AG04450 (cell line): Measurements from ENCODE around the gene ISG20. TPM values are rescaled to one million over a fixed set of nuclear protein-coding genes. Genes with fewer than 3 reads are reported as not detected.

ENCODE experiments used
- CTCF ChIA-PET: fragments of 300-600, 350-600 bp; formaldehyde crosslinking; extraction: SDS; loops from one replicate; lab custom pipeline; 2022; ENCODE audit warnings: antibody characterized with exemption, inconsistent platforms; lab: Charles Lee
- POLR2A ChIA-PET: fragments of 350-600 bp; formaldehyde crosslinking; extraction: SDS; loops from one replicate; lab custom pipeline; 2021; ENCODE audit warnings: antibody characterized with exemption, inconsistent platforms; lab: Yijun Ruan, JAX
- DNase-seq: peaks from one replicate; pipeline ENCODE4 v3.0.0-alpha.2; 2011; ENCODE audit warnings: low read depth, low spot score
- H3K27ac ChIP-seq: one replicate; pipeline ENCODE4 v1.5.1; 2012; ENCODE audit warnings: low read depth, low read length, control low read depth
- H3K27me3 ChIP-seq: one replicate; pipeline ENCODE4 v1.6.0; 2012; ENCODE audit warnings: low read length; ENCODE audit not compliant: control insufficient read depth, insufficient read depth
- H3K4me3 ChIP-seq: 2 replicates; pipeline ENCODE4 v1.5.1; 2011; ENCODE audit warnings: mild to moderate bottlenecking, low read depth, low read length, control low read depth
- H3K9me3 ChIP-seq: 2 replicates; pipeline ENCODE4 v1.5.1; 2012; ENCODE audit warnings: low read length; ENCODE audit not compliant: control insufficient read depth, insufficient read depth
- polyA plus RNA-seq: library from polyadenylated mRNA; depleted of rRNA; stranded (reverse); fragments of >200 nt; gene quantifications from 2 replicates; pipeline ENCODE4 v1.2.3, GENCODE V29; 2011
- TF ChIP-seq, protein P1 (sequence below): IDR thresholded peaks from 2 replicates; pipeline ENCODE4 v1.5.1; 2011; ENCODE audit warnings: low read depth, low read length, control low read depth, inconsistent platforms

ISG20 gene
- polyA plus RNA-seq, 1 experiment: 5.2 TPM

DNA sequence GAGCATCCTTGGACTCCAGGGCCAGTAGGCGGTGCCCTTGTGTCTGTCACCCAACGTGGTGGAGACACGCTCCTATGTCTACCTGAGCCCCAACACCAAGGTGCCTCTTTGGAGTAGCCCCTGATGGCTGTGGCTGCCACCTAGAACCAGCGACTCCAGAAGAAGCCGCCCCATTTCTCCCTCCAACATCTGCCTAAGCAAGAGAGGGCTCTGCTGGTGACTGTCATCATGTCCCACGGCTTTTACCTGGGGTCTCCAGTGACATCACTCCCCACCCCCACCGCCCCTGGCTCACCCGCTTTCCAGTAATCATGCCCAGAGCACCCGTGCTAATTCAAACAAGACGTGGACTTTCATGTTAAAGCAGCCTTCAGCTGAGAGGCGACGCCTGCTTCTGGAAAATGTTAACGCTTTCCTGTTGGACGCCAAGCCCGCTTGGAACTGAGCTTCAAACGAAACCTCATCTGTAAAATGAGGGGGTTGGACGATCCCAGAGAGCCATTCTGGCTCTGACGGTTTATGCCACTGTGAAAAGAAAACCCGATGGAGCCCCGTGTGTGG lies 57.0 kb downstream of the ISG20 start:
- Histone ChIP-seq H3K27me3 (peaks cover 30% of the 10 kb centered on the region), H3K27ac (no peak overlapping the region), H3K9me3 (no peaks in the 10 kb centered on the region), H3K4me3 (no peak overlapping the region)
- POLR2A ChIA-PET: no interaction called here
- TF ChIP-seq, protein P1, sequence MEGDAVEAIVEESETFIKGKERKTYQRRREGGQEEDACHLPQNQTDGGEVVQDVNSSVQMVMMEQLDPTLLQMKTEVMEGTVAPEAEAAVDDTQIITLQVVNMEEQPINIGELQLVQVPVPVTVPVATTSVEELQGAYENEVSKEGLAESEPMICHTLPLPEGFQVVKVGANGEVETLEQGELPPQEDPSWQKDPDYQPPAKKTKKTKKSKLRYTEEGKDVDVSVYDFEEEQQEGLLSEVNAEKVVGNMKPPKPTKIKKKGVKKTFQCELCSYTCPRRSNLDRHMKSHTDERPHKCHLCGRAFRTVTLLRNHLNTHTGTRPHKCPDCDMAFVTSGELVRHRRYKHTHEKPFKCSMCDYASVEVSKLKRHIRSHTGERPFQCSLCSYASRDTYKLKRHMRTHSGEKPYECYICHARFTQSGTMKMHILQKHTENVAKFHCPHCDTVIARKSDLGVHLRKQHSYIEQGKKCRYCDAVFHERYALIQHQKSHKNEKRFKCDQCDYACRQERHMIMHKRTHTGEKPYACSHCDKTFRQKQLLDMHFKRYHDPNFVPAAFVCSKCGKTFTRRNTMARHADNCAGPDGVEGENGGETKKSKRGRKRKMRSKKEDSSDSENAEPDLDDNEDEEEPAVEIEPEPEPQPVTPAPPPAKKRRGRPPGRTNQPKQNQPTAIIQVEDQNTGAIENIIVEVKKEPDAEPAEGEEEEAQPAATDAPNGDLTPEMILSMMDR: no peak
- CTCF ChIA-PET: no interaction called here
- no peak for DNase-seq

DNA sequence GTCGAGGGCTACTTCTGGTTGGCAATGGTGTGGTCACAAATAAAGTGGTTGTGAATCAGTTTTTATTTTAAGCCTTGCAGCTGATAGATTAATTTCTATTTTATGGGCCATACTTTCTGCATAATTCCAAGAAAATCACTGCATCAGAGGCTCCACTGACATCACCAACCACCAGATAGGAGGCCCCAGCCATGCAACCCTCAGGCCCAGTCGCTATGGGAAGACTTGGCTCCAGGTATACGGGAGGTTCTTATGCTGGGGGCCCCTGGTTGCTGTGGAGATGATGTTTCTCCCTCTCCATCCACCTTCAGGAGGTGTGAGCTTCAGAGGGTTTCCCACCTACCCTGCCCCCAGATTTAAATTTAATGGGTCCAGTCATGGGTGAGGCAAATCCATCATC lies 57.4 kb downstream of the ISG20 start:
- ChIA-PET POLR2A (no interaction called here), CTCF (interaction anchor here (1.0 kb wide), 1 partner anchor 12 kb away, joined by 3 read pairs; no protein-coding TSS in a partner anchor)
- TF ChIP-seq, protein P1: no peak
- H3K4me3 ChIP-seq: no peak overlapping the region
- peaks cover 30% of the 10 kb centered on the region for H3K27me3 ChIP-seq
- H3K27ac ChIP-seq: no peak overlapping the region
- no peaks in the 10 kb centered on the region for H3K9me3 ChIP-seq
- DNase-seq: no peak

DNA sequence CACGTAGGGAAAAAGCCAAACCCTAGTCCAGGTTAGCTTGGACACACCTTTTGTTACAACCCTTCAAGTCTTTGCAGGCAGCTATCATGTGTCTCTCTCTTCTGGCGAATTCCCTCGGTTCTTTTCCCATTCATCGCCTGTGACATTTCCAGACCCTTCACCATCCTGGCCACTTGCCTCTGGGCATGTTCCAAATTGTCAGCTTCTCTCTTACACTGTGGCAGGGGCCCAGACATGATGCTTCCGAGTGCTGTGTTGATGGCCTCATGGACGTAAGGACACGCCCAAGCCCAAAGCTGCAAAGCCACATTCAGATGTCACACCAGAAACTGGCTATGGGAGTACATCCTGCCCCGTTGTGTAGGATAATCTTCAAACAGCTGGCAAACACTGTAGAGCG lies 58.5 kb downstream of the ISG20 start:
- Histone ChIP-seq H3K4me3 (no peak overlapping the region), H3K9me3 (no peaks in the 10 kb centered on the region), H3K27me3 (peaks cover 30% of the 10 kb centered on the region), H3K27ac (no peak overlapping the region)
- ChIA-PET CTCF (interaction anchor here (1.0 kb wide), 1 partner anchor 11 kb away, joined by 3 read pairs; no protein-coding TSS in a partner anchor), POLR2A (no interaction called here)
- TF ChIP-seq, protein P1: no peak
- DNase-seq: no peak

DNA sequence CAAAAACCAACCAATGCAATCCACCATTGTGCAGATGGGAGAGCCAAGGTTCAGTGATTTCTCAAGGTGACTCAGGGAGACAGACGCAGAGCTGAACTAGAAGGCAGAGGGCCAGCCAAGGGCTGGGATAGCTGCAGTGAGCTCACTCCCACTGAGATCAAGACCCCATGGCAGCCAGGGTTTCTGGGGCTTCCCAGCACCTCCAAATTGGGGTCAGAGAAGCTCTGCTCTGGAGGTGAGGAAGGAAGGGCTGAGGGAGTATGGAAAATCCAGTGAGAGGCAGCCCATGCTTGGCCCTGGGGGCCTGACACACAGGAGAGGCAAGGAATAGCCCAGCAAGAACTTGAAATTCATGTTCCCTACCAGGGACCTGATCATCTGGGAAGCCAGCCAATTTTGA lies 61.0 kb downstream of the ISG20 start:
- DNase-seq: no peak
- ChIA-PET CTCF (interaction anchor here (1.1 kb wide), 1 partner anchor 13 kb away, joined by 3 read pairs; no protein-coding TSS in a partner anchor), POLR2A (no interaction called here)
- Histone ChIP-seq H3K4me3 (no peak overlapping the region), H3K27ac (no peak overlapping the region), H3K27me3 (peaks cover 25% of the 10 kb centered on the region), H3K9me3 (no peaks in the 10 kb centered on the region)
- TF ChIP-seq, protein P1: no peak

DNA sequence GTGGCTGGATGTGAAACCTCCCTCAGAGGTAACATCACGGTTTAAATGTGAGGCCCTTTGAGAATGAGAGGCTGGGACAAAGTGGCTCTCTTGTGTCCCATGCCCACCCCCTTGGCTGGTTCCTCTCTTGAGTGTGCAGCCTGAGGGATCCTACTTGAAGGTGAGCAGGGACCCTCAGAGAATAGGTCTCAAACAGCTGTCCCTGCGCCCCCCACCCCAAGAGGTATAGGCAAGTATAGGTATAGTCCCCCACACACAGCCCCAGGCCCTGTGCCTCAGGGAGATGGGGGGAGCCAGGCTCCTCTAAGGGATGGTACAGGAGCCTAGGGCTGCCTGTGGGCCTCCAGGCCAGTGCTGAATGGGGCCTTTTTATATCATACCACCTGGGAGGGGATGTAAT lies 61.9 kb downstream of the ISG20 start:
- Histone ChIP-seq H3K4me3 (no peak overlapping the region), H3K9me3 (no peaks in the 10 kb centered on the region), H3K27ac (no peak overlapping the region), H3K27me3 (peaks cover 23% of the 10 kb centered on the region)
- POLR2A ChIA-PET: no interaction called here
- DNase-seq: no peak
- CTCF ChIA-PET: no interaction called here
- TF ChIP-seq, protein P1: no peak
